ENCODE measurements around the gene P4HA2. TPM values are rescaled to one million over a fixed set of nuclear protein-coding genes. Genes with fewer than 3 reads are reported as not detected.

Gene P4HA2
- total RNA-seq, 1 donor from 2014 or later, result 50.6 TPM

GRCh38 chr5:132258102-132259068 lies 30.7 kb upstream of the P4HA2 start:
- peaks cover 5 to 23% (median 6%) of the 10 kb centered on the region in 3 donors for H3K27me3 ChIP-seq (ENCODE audit: control insufficient read depth in 3 of 3, insufficient read depth in 3 of 3, low read length in 3 of 3)
- H3K27ac ChIP-seq (ENCODE audit: low read depth, low read length), result peak overlapping the region; percentile 91
- H3K4me3 ChIP-seq (ENCODE audit: low read length in 3 of 3), result peak overlapping the region; percentile 65 to 68 (median 66)
- peaks cover 33 to 53% (median 48%) of the 10 kb centered on the region in 3 donors for H3K4me1 ChIP-seq (ENCODE audit: control insufficient read depth in 3 of 3, insufficient read depth in 3 of 3, low read length in 3 of 3)
- H3K9ac ChIP-seq (ENCODE audit: low read depth in 1 of 3, low read length in 3 of 3), result peak overlapping the region; percentile 75 to 81 (median 80)
- H3K36me3 ChIP-seq (ENCODE audit: control insufficient read depth in 3 of 3, insufficient read depth in 3 of 3, low read length in 3 of 3), result peaks cover 0 to 2% (median 0%) of the 10 kb centered on the region in 3 donors
- H3K9me3 ChIP-seq (ENCODE audit: control insufficient read depth in 3 of 3, low read length in 3 of 3), result no peaks in the 10 kb centered on the region

- no peaks in the 10 kb centered on the region for H3K9me3 ChIP-seq (ENCODE audit: control insufficient read depth in 3 of 3, low read length in 3 of 3)
- H3K27ac ChIP-seq (ENCODE audit: low read depth, low read length), result peak within 1 kb of the TSS; percentile 91
- peak within 1 kb of the TSS; percentile 65 to 68 (median 66) for H3K4me3 ChIP-seq (ENCODE audit: low read length in 3 of 3)
- H3K36me3 ChIP-seq (ENCODE audit: control insufficient read depth in 3 of 3, insufficient read depth in 3 of 3, low read length in 3 of 3), result peaks cover 0 to 1% (median 0%) of the 10 kb centered on the region in 3 donors
- H3K27me3 ChIP-seq (ENCODE audit: control insufficient read depth in 3 of 3, insufficient read depth in 3 of 3, low read length in 3 of 3), result peaks cover 5 to 23% (median 6%) of the 10 kb centered on the region in 3 donors
- peaks cover 33 to 49% (median 44%) of the 10 kb centered on the region in 3 donors for H3K4me1 ChIP-seq (ENCODE audit: control insufficient read depth in 3 of 3, insufficient read depth in 3 of 3, low read length in 3 of 3)
- peak within 1 kb of the TSS; percentile 75 to 81 (median 80) for H3K9ac ChIP-seq (ENCODE audit: low read depth in 1 of 3, low read length in 3 of 3)
Measured at GRCh38 chr5:132257131-132258101, 29.8 kb upstream of the P4HA2 start, which contains the start of gene PDLIM4. PDLIM4 (plus strand) TSS chr5:132257696; CDS start chr5:132257735, 39 bp downstream.

GRCh38 chr5:132256783-132257130 lies 29.1 kb upstream of the P4HA2 start:
- Histone ChIP-seq H3K27ac (ENCODE audit: low read depth, low read length) (no peak overlapping the region), H3K4me1 (ENCODE audit: control insufficient read depth in 3 of 3, insufficient read depth in 3 of 3, low read length in 3 of 3) (peaks cover 33 to 43% (median 38%) of the 10 kb centered on the region in 3 donors), H3K4me3 (ENCODE audit: low read length in 3 of 3) (no peak overlapping the region), H3K36me3 (ENCODE audit: control insufficient read depth in 3 of 3, insufficient read depth in 3 of 3, low read length in 3 of 3) (no peaks in the 10 kb centered on the region), H3K9ac (ENCODE audit: low read depth in 1 of 3, low read length in 3 of 3) (peak overlapping the region in 1 of 3 donors; percentile 54), H3K27me3 (ENCODE audit: control insufficient read depth in 3 of 3, insufficient read depth in 3 of 3, low read length in 3 of 3) (peaks cover 5 to 23% (median 6%) of the 10 kb centered on the region in 3 donors), H3K9me3 (ENCODE audit: control insufficient read depth in 3 of 3, low read length in 3 of 3) (no peaks in the 10 kb centered on the region)

- Histone ChIP-seq H3K9me3 (ENCODE audit: control insufficient read depth in 3 of 3, low read length in 3 of 3) (no peaks in the 10 kb centered on the region), H3K9ac (ENCODE audit: low read depth in 1 of 3, low read length in 3 of 3) (peak overlapping the region in 1 of 3 donors; percentile 54), H3K27ac (ENCODE audit: low read depth, low read length) (no peak overlapping the region), H3K4me3 (ENCODE audit: low read length in 3 of 3) (no peak overlapping the region), H3K27me3 (ENCODE audit: control insufficient read depth in 3 of 3, insufficient read depth in 3 of 3, low read length in 3 of 3) (peaks cover 5 to 23% (median 6%) of the 10 kb centered on the region in 3 donors), H3K4me1 (ENCODE audit: control insufficient read depth in 3 of 3, insufficient read depth in 3 of 3, low read length in 3 of 3) (peaks cover 31 to 37% (median 33%) of the 10 kb centered on the region in 3 donors), H3K36me3 (ENCODE audit: control insufficient read depth in 3 of 3, insufficient read depth in 3 of 3, low read length in 3 of 3) (no peaks in the 10 kb centered on the region)
Measured at GRCh38 chr5:132256086-132256782, 28.6 kb upstream of the P4HA2 start.

GRCh38 chr5:132254321-132254977 lies 26.8 kb upstream of the P4HA2 start:
- Histone ChIP-seq H3K27ac (ENCODE audit: low read depth, low read length) (no peak overlapping the region), H3K36me3 (ENCODE audit: control insufficient read depth in 3 of 3, insufficient read depth in 3 of 3, low read length in 3 of 3) (no peaks in the 10 kb centered on the region), H3K4me1 (ENCODE audit: control insufficient read depth in 3 of 3, insufficient read depth in 3 of 3, low read length in 3 of 3) (peaks cover 13 to 23% (median 19%) of the 10 kb centered on the region in 3 donors), H3K9me3 (ENCODE audit: control insufficient read depth in 3 of 3, low read length in 3 of 3) (no peaks in the 10 kb centered on the region), H3K9ac (ENCODE audit: low read depth in 1 of 3, low read length in 3 of 3) (no peak overlapping the region), H3K27me3 (ENCODE audit: control insufficient read depth in 3 of 3, insufficient read depth in 3 of 3, low read length in 3 of 3) (peaks cover 5 to 23% (median 6%) of the 10 kb centered on the region in 3 donors), H3K4me3 (ENCODE audit: low read length in 3 of 3) (no peak overlapping the region)

GRCh38 chr5:132253452-132254320 lies 26.0 kb upstream of the P4HA2 start:
- H3K4me1 ChIP-seq (ENCODE audit: control insufficient read depth in 3 of 3, insufficient read depth in 3 of 3, low read length in 3 of 3), result peaks cover 9 to 21% (median 14%) of the 10 kb centered on the region in 3 donors
- H3K36me3 ChIP-seq (ENCODE audit: control insufficient read depth in 3 of 3, insufficient read depth in 3 of 3, low read length in 3 of 3), result no peaks in the 10 kb centered on the region
- H3K9me3 ChIP-seq (ENCODE audit: control insufficient read depth in 3 of 3, low read length in 3 of 3), result no peaks in the 10 kb centered on the region
- H3K4me3 ChIP-seq (ENCODE audit: low read length in 3 of 3), result no peak overlapping the region
- H3K9ac ChIP-seq (ENCODE audit: low read depth in 1 of 3, low read length in 3 of 3), result no peak overlapping the region
- H3K27ac ChIP-seq (ENCODE audit: low read depth, low read length), result no peak overlapping the region
- H3K27me3 ChIP-seq (ENCODE audit: control insufficient read depth in 3 of 3, insufficient read depth in 3 of 3, low read length in 3 of 3), result peaks cover 5 to 21% (median 6%) of the 10 kb centered on the region in 3 donors

- peaks cover 5 to 15% (median 5%) of the 10 kb centered on the region in 3 donors for H3K27me3 ChIP-seq (ENCODE audit: control insufficient read depth in 3 of 3, insufficient read depth in 3 of 3, low read length in 3 of 3)
- no peak overlapping the region for H3K27ac ChIP-seq (ENCODE audit: low read depth, low read length)
- H3K9me3 ChIP-seq (ENCODE audit: control insufficient read depth in 3 of 3, low read length in 3 of 3), result no peaks in the 10 kb centered on the region
- no peaks in the 10 kb centered on the region for H3K36me3 ChIP-seq (ENCODE audit: control insufficient read depth in 3 of 3, insufficient read depth in 3 of 3, low read length in 3 of 3)
- H3K4me3 ChIP-seq (ENCODE audit: low read length in 3 of 3), result no peak overlapping the region
- peaks cover 8 to 20% (median 11%) of the 10 kb centered on the region in 3 donors for H3K4me1 ChIP-seq (ENCODE audit: control insufficient read depth in 3 of 3, insufficient read depth in 3 of 3, low read length in 3 of 3)
- no peak overlapping the region for H3K9ac ChIP-seq (ENCODE audit: low read depth in 1 of 3, low read length in 3 of 3)
Measured at GRCh38 chr5:132253008-132253441, 25.4 kb upstream of the P4HA2 start.

- H3K36me3 ChIP-seq (ENCODE audit: control insufficient read depth in 3 of 3, insufficient read depth in 3 of 3, low read length in 3 of 3), result no peaks in the 10 kb centered on the region
- peaks cover 8 to 16% (median 11%) of the 10 kb centered on the region in 3 donors for H3K4me1 ChIP-seq (ENCODE audit: control insufficient read depth in 3 of 3, insufficient read depth in 3 of 3, low read length in 3 of 3)
- H3K4me3 ChIP-seq (ENCODE audit: low read length in 3 of 3), result no peak overlapping the region
- H3K27ac ChIP-seq (ENCODE audit: low read depth, low read length), result no peak overlapping the region
- no peaks in the 10 kb centered on the region for H3K9me3 ChIP-seq (ENCODE audit: control insufficient read depth in 3 of 3, low read length in 3 of 3)
- H3K9ac ChIP-seq (ENCODE audit: low read depth in 1 of 3, low read length in 3 of 3), result no peak overlapping the region
- H3K27me3 ChIP-seq (ENCODE audit: control insufficient read depth in 3 of 3, insufficient read depth in 3 of 3, low read length in 3 of 3), result peaks cover 0 to 4% (median 2%) of the 10 kb centered on the region in 3 donors
Measured at GRCh38 chr5:132251220-132251725, 23.6 kb upstream of the P4HA2 start.
